Measurements from ENCODE around the gene DDX10. TPM values are rescaled to one million over a fixed set of nuclear protein-coding genes. Genes with fewer than 3 reads are reported as not detected.

The DDX10 gene
- total RNA-seq, 2 experiments from 2014 or later = 36.6 to 43.0 TPM

DNA sequence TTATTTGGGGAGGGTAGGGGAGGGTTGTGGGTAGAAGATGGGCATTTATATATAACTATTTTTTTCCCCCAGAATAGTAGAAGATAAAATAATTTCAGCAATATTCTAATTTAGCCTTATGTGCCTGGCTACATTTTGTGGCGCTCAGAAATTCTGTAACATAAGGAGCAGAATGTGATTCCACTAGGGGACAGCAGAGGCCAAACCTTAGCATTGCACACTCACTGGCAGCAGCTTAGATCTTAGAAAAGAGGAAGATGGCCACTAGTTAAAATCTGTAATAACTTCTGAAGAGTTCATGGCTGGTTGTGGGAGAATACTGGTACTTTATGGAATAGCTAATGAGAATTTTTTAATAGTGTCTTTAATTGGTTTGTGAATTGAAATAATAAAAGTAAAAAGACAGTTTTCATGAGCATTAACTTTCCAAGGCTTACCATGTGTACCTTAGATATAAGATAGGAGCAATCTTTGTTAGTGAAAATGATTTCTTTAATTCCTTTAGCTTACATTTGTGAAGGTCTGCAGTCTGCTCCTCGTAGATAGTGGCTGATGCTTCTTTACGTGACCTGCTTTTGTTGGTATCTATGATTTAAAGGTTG is 33.1 kb downstream of the DDX10 start:
- intact Hi-C loops (cut with micrococcal nuclease) = loop anchor here (1.0 to 5.0 kb wide), 3 partner anchors 37 to 1239 kb away; no protein-coding TSS in a partner anchor
- DNase-seq = peak; percentile 67
- Mint-ChIP-seq H3K36me3 (ENCODE audit: low read depth) (peaks cover 25% of the 10 kb centered on the region), H3K27ac (no peak overlapping the region), H3K27me3 (ENCODE audit: low read depth) (no peaks in the 10 kb centered on the region), H3K4me1 (ENCODE audit: low read depth) (no peaks in the 10 kb centered on the region), H3K4me3 (no peak overlapping the region), H3K9me3 (no peaks in the 10 kb centered on the region)
- CTCF ChIA-PET = interaction anchor here (0.6 to 3.0 kb wide), 12 partner anchors 18 to 176 kb away, joined by 3 to 15 read pairs (median 4); no protein-coding TSS in a partner anchor

DNA sequence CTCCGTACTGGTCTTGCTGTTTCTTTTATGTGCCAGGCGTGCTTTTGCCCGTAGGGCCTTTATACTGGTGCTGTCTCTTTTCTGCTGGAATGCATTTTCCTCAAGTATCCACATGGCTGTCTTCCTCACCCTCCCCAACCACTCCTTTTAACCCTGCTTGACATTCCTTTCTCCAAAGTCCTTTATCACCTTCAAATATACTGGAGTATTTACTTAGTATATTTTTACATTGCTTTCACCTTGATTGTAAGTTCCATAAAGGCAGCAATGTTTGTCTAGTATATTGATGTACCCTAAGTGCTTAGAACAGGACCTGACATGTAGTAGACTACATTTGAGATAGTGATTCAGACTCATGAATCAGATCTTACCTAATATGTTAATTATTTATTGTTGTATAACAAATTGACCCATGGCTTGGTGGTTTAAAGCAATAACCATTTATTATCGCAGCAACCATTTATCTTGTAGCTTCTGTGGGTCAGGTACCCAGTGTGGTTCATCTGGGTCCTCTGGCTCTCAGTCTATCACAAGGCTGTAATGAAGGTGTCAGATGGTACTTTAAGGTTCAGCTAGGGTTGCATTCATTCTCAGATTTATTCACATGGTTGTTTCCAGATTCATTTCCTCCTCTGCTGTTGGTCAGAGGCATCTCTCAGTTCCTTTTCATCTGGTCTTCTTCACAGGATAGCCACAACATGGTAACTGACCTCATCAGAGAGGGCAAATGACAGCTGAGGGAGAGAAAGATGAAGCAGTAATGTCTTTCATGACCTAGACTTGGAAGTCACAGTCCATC is 34.2 kb downstream of the DDX10 start:
- no peaks in the 10 kb centered on the region for H3K4me1 Mint-ChIP-seq (ENCODE audit: low read depth)
- CTCF ChIA-PET = interaction anchor here (1.2 to 3.0 kb wide), 5 partner anchors 17 to 172 kb away, joined by 3 to 15 read pairs (median 4); no protein-coding TSS in a partner anchor
- DNase-seq = no peak
- H3K27ac Mint-ChIP-seq = no peak overlapping the region
- no peak overlapping the region for H3K4me3 Mint-ChIP-seq
- H3K36me3 Mint-ChIP-seq (ENCODE audit: low read depth) = peaks cover 29% of the 10 kb centered on the region
- H3K9me3 Mint-ChIP-seq = no peaks in the 10 kb centered on the region
- intact Hi-C loops (cut with micrococcal nuclease) = loop anchor here (1.0 to 5.0 kb wide), 3 partner anchors 36 to 1238 kb away; no protein-coding TSS in a partner anchor
- no peaks in the 10 kb centered on the region for H3K27me3 Mint-ChIP-seq (ENCODE audit: low read depth)

DNA sequence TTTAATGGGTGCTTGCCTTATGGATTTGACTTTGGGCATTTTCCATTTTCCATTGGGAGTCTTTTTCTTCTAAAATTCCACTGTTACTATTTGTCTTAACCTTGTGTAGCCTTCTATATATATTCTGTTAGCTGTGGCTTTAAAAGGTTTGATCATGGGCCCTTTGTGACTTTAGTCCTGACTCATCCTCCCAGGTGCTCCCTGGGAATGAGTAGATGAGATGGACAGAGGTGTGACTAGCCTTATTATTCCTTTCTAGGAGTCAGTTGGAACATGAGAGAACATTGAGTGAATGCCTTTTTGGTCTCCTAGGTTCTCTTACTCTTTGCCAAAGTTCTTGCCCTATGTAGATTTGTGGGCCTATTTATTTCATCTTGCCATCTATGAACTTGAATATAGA is 39.0 kb downstream of the DDX10 start:
- Mint-ChIP-seq H3K36me3 (ENCODE audit: low read depth) (peaks cover 66% of the 10 kb centered on the region), H3K4me3 (no peak overlapping the region), H3K4me1 (ENCODE audit: low read depth) (peaks cover 2% of the 10 kb centered on the region), H3K27me3 (ENCODE audit: low read depth) (no peaks in the 10 kb centered on the region), H3K9me3 (peaks cover 10% of the 10 kb centered on the region), H3K27ac (no peak overlapping the region)
- no peak for DNase-seq
- intact Hi-C loops (cut with micrococcal nuclease) = no loop called here
- CTCF ChIA-PET = no interaction called here

DNA sequence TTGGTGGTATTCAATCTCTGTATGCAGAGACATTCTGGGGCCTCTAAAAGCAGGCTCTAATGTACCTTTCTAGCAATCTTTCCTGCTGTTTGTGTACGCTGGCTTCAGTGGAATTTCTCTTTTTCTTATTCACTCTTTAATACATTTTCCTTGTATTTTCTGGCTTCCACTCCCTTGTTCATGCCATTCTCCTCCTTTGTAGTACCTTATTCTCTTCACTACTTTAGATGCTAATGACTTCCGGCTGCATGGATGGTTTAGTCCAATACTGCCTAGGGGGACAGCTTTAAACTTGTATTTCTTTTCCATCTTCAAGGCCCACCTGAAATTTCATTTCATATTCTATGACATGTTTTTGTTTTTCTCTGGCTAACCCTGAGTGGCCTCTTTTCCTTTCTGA is 40.2 kb downstream of the DDX10 start:
- CTCF ChIA-PET = no interaction called here
- H3K4me1 Mint-ChIP-seq (ENCODE audit: low read depth) = peaks cover 9% of the 10 kb centered on the region
- no peak overlapping the region for H3K4me3 Mint-ChIP-seq
- peaks cover 76% of the 10 kb centered on the region for H3K36me3 Mint-ChIP-seq (ENCODE audit: low read depth)
- DNase-seq = no peak
- no peaks in the 10 kb centered on the region for H3K27me3 Mint-ChIP-seq (ENCODE audit: low read depth)
- intact Hi-C loops (cut with micrococcal nuclease) = no loop called here
- peaks cover 13% of the 10 kb centered on the region for H3K9me3 Mint-ChIP-seq
- no peak overlapping the region for H3K27ac Mint-ChIP-seq

DNA sequence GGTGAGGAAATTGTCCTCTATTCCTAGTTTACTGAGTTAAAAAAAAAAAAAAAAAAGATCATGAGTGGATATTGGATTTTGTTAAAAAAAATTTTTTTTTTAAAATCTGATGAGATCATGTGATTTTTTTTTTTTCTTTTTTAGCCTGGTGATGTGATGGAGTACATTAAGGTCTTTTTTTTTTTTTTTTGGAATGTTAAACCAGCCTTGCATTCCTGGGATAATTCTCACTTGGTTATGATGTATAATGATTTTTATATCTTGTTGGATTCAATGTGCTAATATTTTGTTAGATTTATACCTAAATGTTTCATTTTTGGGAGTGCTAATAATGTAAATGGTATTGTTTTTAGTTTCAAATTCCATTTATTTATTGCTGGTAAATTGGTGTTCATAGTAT is 43.3 kb downstream of the DDX10 start:
- no peak overlapping the region for H3K27ac Mint-ChIP-seq
- no peak overlapping the region for H3K4me3 Mint-ChIP-seq
- H3K4me1 Mint-ChIP-seq (ENCODE audit: low read depth) = peaks cover 13% of the 10 kb centered on the region
- no peak for DNase-seq
- peaks cover 81% of the 10 kb centered on the region for H3K36me3 Mint-ChIP-seq (ENCODE audit: low read depth)
- peaks cover 15% of the 10 kb centered on the region for H3K9me3 Mint-ChIP-seq
- CTCF ChIA-PET = no interaction called here
- intact Hi-C loops (cut with micrococcal nuclease) = no loop called here
- no peaks in the 10 kb centered on the region for H3K27me3 Mint-ChIP-seq (ENCODE audit: low read depth)

DNA sequence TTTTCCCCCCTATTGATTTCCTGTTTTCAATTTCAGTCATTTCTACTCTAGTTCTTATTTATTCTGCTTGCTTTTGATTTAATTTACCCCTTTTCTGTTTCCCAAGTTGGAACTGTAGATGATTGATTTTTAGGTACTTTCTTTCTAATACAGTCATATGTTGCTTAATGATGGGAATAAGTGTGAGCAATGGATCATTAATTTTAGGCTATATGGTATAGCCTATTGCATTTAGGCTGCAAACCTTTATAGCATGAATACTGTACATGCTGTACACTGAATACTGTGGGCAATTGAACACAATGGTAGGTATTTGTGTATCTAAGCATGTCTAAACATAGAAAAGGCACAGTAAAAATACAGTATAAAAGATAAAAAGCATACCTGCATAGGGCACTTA is 44.9 kb downstream of the DDX10 start:
- CTCF ChIA-PET = interaction anchor here (0.6 kb wide), 1 partner anchor 888 kb away, joined by 3 read pairs; no protein-coding TSS in a partner anchor

DNA sequence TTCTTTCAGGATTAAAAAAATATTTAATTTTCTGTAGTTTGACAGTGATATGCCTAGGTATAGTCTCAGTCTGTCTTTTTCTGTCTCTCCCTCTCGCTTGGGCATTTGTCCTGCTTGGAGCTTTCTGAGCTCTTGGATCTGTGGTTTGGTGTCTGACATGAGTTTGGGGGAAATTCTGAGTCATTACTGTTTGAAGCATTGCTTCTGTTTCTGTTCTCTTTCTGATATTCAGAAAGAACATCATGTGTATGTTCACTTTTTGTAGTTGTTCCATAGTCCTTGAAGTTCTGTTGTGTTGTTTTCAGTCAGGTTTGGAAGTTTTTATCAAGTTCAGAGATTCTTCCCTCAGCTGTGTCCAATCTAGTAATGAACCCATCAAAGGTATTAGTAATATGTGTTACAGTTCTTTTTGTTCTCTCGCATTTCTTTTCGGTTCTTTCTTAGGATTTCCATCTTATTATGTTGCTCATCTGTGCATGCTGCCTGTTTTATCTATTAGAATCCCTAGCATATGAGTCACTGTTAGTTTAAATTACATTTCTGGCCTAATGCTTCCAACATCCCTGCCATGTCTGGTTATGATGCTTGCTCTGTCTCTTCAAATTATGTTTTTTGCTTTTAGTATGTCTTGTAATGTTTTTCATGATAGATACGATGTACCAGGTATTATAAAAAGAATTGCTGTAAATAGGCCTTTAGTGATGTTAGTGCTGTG is 48.4 kb downstream of the DDX10 start:
- CTCF ChIA-PET = interaction anchor here (0.7 to 1.6 kb wide), 2 partner anchors 20 to 21 kb away, joined by 3 read pairs; no protein-coding TSS in a partner anchor

More for the DNA sequence above, 44.9 kb downstream of the DDX10 start:
- H3K27ac Mint-ChIP-seq = no peak overlapping the region
- H3K27me3 Mint-ChIP-seq (ENCODE audit: low read depth) = no peaks in the 10 kb centered on the region
- peaks cover 15% of the 10 kb centered on the region for H3K9me3 Mint-ChIP-seq
- peaks cover 23% of the 10 kb centered on the region for H3K4me1 Mint-ChIP-seq (ENCODE audit: low read depth)
- intact Hi-C loops (cut with micrococcal nuclease) = no loop called here
- peaks cover 78% of the 10 kb centered on the region for H3K36me3 Mint-ChIP-seq (ENCODE audit: low read depth)
- no peak overlapping the region for H3K4me3 Mint-ChIP-seq
- no peak for DNase-seq

DNA sequence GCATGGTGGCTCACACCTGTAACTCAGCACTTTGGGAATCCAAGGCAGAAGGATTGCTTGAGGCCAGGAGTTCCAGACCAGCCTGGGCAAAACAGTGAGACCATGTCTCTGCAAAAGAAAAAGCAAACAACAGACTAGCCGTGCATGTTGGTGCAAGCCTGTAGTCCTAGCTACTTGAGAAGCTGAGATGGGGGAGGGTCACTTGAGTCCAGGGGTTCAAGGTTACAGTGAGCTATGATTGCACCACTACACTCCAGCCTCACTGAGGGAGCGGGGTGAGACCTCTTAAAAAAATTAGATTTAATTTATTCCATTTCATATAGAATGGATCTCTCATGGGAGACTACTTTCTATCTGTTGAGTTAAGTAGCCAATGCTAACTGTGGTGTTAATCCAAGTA is 50.4 kb downstream of the DDX10 start:
- Mint-ChIP-seq H3K27ac (no peak overlapping the region), H3K4me3 (no peak overlapping the region), H3K9me3 (peaks cover 3% of the 10 kb centered on the region), H3K4me1 (ENCODE audit: low read depth) (peaks cover 14% of the 10 kb centered on the region), H3K36me3 (ENCODE audit: low read depth) (peaks cover 53% of the 10 kb centered on the region), H3K27me3 (ENCODE audit: low read depth) (no peaks in the 10 kb centered on the region)
- intact Hi-C loops (cut with micrococcal nuclease) = no loop called here
- CTCF ChIA-PET = interaction anchor here (0.7 kb wide), 1 partner anchor 156 kb away, joined by 4 read pairs; no protein-coding TSS in a partner anchor
- no peak for DNase-seq

More for the DNA sequence above, 48.4 kb downstream of the DDX10 start:
- H3K9me3 Mint-ChIP-seq = peaks cover 8% of the 10 kb centered on the region
- no peaks in the 10 kb centered on the region for H3K27me3 Mint-ChIP-seq (ENCODE audit: low read depth)
- H3K36me3 Mint-ChIP-seq (ENCODE audit: low read depth) = peaks cover 58% of the 10 kb centered on the region
- H3K4me3 Mint-ChIP-seq = no peak overlapping the region
- H3K4me1 Mint-ChIP-seq (ENCODE audit: low read depth) = peaks cover 23% of the 10 kb centered on the region
- DNase-seq = no peak
- intact Hi-C loops (cut with micrococcal nuclease) = loop anchor here (1.0 kb wide), 2 partner anchors 14 to 20 kb away; no protein-coding TSS in a partner anchor
- peak overlapping the region; percentile 13 for H3K27ac Mint-ChIP-seq

DNA sequence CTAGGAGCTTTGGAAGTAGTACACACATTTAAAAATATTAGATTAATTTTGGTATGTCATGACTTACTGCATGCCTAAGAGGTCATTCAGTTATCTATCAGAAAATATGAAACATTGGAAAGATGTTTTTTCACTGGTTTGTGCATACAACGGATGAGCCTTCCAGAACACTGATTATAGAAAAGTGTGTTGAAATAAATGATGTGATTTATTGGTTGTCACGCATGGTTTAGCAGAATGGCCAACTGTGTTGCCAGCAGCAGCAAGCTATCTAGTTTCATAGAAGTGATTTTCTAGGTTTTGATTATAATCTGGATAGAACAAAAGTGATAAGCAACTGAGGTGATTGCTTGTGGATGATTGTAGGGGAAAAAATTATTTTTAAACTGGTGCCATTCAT is 53.6 kb downstream of the DDX10 start:
- H3K4me1 Mint-ChIP-seq (ENCODE audit: low read depth) = peaks cover 7% of the 10 kb centered on the region
- H3K27ac Mint-ChIP-seq = no peak overlapping the region
- H3K9me3 Mint-ChIP-seq = no peaks in the 10 kb centered on the region
- no peak for DNase-seq
- CTCF ChIA-PET = interaction anchor here (0.6 to 1.4 kb wide), 5 partner anchors 8 to 969 kb away, joined by 3 to 5 read pairs (median 3); no protein-coding TSS in a partner anchor
- intact Hi-C loops (cut with micrococcal nuclease) = no loop called here
- H3K4me3 Mint-ChIP-seq = no peak overlapping the region
- no peaks in the 10 kb centered on the region for H3K27me3 Mint-ChIP-seq (ENCODE audit: low read depth)
- peaks cover 53% of the 10 kb centered on the region for H3K36me3 Mint-ChIP-seq (ENCODE audit: low read depth)

DNA sequence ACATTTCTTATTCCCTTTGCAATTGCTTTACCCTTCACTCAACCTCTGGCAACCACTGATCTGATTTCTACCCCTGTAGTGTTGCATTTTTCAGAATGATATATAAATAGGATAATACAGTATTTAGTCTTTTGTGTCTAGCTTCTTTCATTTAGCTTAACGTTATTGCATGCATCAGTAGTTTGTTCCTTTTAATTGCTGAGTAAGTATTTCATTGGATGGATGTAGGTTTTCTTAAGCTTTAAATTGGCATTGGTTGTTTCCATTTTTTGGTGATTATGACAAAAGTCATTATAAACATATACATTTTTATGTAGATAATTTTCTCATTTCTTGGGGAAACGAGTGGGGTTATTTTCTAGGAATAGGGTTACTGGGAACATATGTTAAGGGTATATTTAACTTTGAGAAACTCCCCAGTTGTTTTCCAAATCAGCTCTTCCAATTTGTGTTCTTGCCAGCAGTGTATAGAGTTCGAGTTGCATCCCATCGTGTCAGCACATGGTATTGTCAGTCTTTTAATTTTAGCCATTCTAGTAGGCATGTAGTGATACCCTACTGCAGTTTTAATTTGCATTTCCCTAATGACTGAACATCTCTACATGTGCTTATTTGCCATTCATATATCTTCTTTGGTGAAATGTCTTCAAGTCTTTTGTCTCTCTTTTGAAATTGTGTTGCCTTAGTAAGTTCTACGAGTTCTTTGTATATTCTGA is 60.3 kb downstream of the DDX10 start:
- H3K9me3 Mint-ChIP-seq = peaks cover 4% of the 10 kb centered on the region
- no peak overlapping the region for H3K27ac Mint-ChIP-seq
- no peak overlapping the region for H3K4me3 Mint-ChIP-seq
- peaks cover 35% of the 10 kb centered on the region for H3K4me1 Mint-ChIP-seq (ENCODE audit: low read depth)
- intact Hi-C loops (cut with micrococcal nuclease) = no loop called here
- no peak for DNase-seq
- no peaks in the 10 kb centered on the region for H3K27me3 Mint-ChIP-seq (ENCODE audit: low read depth)
- H3K36me3 Mint-ChIP-seq (ENCODE audit: low read depth) = peaks cover 44% of the 10 kb centered on the region
- CTCF ChIA-PET = interaction anchor here (1.5 kb wide), 1 partner anchor 8 kb away, joined by 6 read pairs; no protein-coding TSS in a partner anchor

DNA sequence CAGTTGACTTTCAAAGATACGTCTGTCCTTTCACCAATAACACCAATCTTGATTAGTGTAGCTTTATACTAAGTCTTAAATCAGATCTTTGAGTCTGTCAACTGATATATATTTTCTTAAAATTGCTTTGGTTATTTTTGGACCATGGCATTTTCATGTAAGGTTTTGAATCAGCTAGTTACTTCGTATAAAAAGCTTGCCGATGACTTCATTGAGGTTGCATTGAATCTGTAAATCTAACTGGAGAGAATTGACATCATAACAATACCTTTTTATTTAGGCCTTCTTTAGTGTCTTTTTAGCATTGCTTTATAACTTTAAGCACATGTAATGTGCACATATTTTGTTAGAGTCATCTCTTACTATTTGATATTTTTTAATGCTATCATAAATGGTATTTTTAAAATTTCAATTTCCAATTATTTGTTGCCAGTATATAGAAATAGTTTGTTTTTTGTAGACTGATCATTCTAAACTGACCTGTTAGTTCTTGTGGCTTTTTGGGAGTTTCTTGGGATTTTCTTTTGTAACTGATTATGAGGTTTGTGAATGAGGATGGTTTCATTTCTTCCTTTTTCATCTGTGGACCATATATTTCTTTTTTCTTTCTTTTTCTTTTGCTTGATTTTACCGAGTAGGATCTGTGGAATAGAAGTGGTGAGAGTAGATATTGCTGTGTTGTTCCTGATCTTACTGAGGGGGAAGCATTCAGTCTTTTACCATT is 61.4 kb downstream of the DDX10 start:
- no peak overlapping the region for H3K27ac Mint-ChIP-seq
- no peaks in the 10 kb centered on the region for H3K27me3 Mint-ChIP-seq (ENCODE audit: low read depth)
- intact Hi-C loops (cut with micrococcal nuclease) = no loop called here
- H3K36me3 Mint-ChIP-seq (ENCODE audit: low read depth) = peaks cover 41% of the 10 kb centered on the region
- H3K9me3 Mint-ChIP-seq = peaks cover 4% of the 10 kb centered on the region
- peaks cover 37% of the 10 kb centered on the region for H3K4me1 Mint-ChIP-seq (ENCODE audit: low read depth)
- CTCF ChIA-PET = interaction anchor here (0.9 to 1.0 kb wide), 2 partner anchors 8 to 31 kb away, joined by 3 to 4 read pairs; no protein-coding TSS in a partner anchor
- H3K4me3 Mint-ChIP-seq = no peak overlapping the region
- no peak for DNase-seq
